Jurkat, Clone E6-1 (cell line): Measurements from ENCODE around the gene ILK.

Experiments
- DNase-seq: peaks from one replicate; pipeline ENCODE4 v3.0.0-alpha.2; 2011; ENCODE audit warnings: low read depth, low spot score
- H3K4me3 ChIP-seq: 2 replicates; pipeline ENCODE4 v1.5.1; 2011; ENCODE audit warnings: mild to moderate bottlenecking, low read length, control low read depth, moderate library complexity

ILK gene

DNA sequence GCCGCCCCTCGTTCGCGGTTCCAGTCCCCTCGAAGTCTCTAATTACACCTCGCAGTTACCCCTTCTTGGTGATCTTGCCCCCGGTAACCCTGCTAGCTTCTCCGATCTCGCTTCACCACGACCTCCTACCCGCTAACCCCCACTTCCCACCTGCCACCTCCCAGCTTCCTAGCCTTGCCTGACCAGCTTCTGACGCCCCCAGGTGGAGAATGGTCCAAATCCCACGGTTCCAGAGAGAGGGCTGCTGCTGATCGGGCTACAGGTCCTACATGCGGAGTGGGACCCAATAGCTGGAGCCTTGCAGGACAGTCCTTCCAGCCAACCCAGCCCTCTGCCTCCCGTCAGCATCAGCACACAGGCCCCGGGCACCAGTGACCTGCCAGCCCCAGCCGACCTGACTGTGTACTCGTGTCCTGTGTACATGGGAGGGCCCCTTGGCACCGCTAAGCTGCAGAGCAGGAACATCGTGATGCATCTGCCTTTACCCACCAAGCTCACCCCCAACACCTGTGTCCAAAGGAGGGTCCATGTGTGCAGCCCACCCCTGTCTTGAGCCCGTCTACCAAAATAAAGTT is 32.1 kb upstream of the ILK start:
- no peak for DNase-seq

DNA sequence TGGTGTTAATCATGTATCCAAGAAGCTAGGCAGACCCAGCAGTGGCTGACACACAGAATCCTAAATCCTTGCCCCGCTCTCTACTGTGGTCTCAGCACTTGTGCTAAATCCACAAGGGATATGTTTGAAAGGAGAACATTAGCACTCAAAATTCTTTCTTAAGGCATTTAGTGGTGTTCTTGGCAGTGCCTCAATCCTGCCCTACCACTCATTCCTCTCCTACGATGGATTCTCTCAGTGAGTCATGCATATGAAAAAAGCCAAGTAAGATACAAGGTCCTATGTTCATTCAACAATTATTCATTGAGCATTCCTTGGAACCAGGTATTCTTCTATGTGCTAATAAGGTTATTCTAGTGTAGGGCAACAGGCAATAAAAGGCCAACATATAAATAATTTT is 31.4 kb upstream of the ILK start:
- DNase-seq = no peak
- H3K4me3 ChIP-seq = no peak overlapping the region

More for the DNA sequence above, 32.1 kb upstream of the ILK start:
- no peak overlapping the region for H3K4me3 ChIP-seq

DNA sequence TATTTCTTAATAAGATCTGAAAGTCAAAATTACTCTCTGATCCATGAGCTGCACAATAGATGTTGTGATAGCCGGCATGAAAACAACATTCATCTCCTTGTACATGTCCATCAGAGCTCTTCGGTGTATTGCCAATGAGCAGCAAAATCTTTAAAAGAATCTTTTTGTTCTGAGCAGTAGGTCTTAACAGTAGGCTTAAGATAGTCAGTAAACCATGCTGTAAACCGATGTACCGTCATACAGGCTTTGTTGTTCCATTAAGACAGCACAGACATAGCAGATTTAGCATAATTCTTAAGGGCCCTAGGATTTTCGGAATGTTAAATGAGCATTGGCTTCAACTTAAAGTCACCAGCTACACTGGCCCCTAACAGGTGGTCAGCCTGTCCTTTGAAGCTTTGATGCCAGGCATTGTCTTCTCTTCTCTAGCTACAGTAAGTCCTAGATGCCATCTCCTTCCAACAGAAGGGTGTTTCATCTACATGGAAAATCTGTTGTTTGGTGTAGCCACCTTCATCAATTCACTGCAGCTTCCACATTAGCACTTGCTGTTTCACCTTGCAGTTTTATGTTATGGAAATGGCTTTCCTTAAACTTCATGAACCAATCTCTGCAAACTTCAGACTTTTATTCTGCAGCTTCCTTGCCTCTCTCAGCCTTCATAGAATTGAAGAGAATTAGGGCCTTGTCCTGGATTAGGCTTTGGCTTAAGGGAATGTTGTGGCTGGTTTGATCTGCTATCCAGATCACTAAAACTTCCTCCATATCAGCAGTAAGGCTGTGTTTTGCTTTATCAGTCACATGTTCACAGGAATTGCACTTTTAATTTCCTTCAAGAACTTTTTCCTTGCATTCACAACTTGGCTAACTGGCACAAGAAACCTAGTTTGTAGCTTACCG is 28.5 kb upstream of the ILK start:
- no peak for DNase-seq
- H3K4me3 ChIP-seq = no peak overlapping the region

DNA sequence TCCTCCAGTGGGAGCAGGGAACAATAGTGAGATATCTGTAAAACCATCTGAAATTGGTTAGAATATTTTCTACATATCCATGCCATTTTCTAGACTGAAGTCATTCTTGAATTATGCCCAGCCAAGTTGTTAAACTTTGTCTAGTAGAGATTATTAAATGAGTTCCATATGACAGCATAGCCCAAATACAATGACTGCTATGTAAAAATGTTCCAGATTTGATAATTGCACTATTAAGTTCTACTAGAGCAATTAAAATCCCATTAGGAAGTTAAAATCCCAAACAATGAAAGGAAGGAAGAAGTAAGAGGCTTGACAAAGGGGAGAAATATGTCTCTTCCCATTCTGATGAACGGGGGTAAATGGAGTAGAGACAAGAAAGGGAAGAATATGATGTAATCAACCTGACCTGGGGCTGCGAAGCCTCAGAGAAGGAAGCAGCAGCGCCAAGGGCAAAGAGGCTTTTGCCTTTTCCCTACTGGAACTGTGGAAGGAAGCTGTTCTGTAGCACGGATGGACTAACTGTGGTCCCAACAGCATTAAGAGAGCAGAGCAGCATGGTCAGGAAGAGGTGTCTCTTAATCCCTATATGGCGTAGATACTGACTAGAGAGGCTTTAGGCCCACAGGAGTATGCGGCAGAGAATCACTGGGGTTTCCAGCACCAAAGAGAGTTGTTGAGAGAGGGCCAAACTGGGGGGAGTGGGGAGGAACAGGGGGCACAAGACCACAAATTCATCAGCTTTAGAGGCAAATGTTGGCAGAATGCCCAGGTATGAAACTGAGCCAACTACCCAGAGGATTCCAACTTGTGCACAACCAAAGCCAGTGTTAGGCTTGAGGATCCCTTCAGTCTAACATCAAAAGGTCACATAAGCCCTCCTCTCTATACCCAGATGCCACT is 26.9 kb upstream of the ILK start:
- DNase-seq = peak; percentile 25

DNA sequence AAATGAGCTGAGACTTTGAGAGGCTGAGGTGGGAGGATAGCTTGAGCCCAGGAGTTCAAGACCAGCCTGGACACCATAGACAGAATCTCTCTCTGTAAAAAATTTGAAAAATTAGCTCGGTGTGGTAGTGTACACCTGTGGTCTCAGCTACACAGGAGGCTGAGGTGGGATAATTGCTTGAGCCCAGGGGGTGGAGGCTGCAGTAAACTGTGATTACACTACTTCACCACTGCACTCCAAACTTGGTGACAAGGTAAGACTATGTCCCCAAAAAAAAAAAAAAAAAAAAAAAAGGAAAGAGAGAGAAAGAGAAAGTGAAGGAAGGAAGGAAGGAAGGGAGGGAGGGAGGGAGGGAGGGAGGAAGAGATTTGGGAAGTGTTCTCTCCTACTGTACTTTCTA is 25.4 kb upstream of the ILK start:
- H3K4me3 ChIP-seq = no peak overlapping the region
- no peak for DNase-seq

More for the DNA sequence above, 26.9 kb upstream of the ILK start:
- no peak overlapping the region for H3K4me3 ChIP-seq

DNA sequence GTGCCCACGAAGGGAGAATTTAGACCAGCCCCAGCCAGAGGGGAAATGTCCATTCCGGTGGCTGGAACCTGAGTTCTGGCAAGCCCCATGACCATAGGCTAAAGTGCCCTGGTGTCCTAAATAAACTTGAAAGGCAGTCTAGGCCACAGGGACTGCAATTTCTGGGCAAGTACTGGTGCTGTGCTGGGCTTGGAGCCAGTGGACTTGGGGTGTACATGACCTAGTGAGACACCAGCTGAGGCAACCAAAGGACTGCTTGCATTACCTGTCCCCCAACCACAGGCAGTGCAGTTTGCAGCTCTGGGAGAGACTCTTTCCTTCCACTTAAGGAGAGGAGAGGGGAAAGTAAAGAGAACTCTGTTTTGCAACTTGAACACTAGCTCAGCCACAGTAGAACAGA is 23.9 kb upstream of the ILK start:
- no peak for DNase-seq
- no peak overlapping the region for H3K4me3 ChIP-seq

DNA sequence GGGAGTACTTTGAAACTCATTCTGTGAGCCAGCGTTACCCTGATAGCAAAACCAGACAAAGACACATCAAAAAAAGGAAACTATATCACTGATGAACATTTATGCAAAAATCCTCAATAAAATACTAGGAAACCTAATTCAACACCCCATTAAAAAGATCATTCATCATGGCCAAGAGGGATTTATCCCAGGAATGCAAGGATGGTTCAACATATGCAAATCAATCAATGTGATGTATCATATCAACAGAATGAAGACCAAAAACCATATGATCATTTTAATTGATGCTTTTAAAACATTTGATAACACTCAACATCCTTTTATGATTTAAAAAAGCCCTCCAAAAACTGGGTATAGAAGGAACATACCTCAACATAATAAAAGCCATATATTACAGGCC is 20.0 kb upstream of the ILK start:
- no peak overlapping the region for H3K4me3 ChIP-seq
- DNase-seq = no peak

DNA sequence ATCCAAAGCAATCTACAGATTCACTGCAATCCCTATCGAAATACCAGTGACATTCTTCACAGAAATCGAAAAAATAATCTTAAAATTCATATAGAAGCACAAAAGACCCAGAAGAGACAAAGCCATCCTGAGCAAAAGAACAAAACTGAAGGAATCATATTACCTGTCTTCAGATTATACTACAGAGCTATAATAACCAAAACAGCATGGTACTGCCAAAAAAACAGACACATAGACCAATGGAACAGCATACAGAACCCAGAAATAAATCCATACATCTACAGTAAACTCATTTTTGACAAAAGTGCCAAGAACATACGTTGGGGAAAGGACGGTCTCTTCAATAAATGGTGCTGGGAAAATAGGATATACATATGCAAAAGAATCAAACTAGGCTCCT is 19.0 kb upstream of the ILK start:
- DNase-seq = no peak
- no peak overlapping the region for H3K4me3 ChIP-seq

DNA sequence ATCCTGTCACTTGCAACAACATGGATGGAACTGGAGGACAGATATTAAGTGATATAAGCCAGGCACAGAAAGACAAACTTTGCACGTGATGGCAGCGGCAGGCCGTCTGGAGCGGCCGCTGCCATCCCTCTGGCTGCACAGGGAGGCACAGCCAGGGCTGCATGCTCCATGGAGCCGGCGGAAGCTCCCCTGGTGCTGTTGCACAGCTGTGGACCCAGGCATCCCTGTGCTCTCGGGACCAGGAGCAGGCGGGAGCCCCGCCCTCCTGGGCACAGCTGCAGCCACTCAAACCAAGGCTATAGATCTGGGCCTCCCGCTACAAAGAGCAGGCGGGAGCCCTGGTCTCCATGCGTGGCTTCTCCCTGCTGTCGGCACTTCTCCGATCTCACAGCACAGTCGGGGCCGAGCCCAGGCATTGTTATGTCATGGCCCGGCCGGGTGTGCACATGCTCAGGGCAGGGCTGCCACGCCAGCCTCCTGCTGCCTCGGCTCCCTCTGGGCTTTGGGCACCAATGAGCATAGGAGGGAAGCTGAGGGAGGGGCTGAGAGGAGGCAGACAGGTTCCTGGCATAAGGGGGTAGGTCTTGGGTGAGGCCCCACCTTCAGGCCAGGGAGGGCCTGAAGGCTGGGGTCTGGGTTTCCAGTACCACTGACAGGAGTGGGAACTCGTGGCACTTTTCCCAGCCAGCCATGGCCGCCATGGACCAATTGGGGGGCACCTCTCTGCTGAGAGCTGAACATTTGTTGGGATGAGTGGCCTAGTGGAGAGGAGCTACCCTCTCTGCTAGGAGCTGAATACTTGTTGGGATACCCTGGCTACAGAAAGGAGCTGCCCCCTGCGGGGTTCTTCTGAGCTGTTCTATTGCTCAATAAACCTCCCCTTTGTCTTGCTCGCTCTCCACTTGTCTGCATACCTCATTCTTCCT is 16.9 kb upstream of the ILK start:
- DNase-seq = no peak
- H3K4me3 ChIP-seq = no peak overlapping the region

DNA sequence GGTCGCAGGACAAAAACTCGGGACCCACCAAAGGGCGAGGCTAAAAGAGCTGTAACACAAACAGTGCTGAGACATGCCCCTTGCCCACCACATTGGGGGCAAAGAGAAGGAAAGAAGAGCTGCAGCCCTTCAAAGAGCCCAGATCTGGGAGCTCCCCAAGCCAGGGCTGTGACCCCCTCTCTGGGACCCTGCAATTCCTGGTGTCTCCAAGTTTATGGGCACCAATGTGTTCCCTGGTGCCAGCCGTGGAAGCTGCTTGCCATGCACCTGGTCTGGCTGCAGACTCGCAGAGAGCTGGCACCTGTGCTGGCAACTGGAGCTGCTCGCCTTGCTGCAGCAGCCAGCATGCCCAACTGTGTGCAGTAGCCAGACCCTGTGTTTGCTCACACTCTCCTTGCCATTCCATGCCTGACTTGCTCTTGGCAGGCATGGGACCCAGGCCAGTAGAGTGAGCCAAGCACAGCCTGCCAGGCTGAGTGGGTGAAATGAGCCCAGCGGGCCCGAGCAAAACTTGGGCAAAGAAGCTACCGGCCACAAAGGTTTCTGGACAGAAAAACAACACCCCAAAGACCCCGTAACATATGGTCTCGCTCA is 16.1 kb upstream of the ILK start:
- DNase-seq = no peak

DNA sequence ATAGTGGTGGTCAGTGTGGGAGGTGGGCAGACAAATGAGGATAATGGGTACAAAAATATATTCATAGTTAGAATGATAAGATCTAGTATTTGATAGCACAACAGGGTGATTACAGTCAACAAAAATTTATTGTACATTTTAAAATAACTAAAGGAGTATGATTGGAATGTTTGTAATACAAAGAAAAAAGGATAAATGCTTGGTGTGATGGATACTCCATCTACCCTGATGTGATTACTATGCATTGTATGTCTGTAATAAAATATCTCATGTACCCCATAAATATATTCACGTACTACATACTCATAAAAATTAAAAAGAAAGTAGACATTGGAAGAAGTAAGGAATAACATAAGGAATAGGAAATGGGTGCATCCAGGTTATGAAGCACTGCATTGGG is 15.6 kb upstream of the ILK start:
- H3K4me3 ChIP-seq = no peak overlapping the region
- no peak for DNase-seq

More for the DNA sequence above, 16.1 kb upstream of the ILK start:
- no peak overlapping the region for H3K4me3 ChIP-seq

DNA sequence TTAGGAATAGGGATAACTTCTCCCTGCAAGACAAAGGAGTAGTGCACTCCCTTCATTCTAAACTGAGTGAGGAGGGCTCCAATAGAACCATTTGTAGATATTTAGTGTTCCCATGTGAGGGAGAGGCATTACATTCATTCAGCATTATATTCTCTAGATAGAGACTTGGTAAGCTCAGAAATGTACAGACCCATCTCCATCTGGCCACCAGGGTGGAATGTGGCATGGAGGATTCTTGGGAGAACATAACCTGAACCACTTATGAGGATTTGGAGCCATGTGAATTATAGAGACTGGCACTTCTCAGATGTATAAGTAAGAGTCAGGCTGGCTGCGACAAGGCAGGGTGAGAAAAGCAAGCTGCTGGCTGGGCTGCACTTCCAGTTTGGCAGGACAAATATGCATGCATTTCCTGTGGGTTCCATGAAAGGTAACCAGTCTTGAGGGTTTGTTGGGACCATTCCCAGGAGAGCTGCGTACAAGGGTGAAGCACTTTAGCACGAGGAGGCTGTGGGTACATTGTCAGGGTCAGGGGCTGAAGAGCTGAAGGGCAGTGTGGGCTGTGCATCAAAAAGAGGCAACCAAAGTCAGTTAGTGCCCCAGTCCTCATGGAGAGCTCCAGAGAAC is 9.3 kb upstream of the ILK start:
- DNase-seq = no peak
- H3K4me3 ChIP-seq = no peak overlapping the region

DNA sequence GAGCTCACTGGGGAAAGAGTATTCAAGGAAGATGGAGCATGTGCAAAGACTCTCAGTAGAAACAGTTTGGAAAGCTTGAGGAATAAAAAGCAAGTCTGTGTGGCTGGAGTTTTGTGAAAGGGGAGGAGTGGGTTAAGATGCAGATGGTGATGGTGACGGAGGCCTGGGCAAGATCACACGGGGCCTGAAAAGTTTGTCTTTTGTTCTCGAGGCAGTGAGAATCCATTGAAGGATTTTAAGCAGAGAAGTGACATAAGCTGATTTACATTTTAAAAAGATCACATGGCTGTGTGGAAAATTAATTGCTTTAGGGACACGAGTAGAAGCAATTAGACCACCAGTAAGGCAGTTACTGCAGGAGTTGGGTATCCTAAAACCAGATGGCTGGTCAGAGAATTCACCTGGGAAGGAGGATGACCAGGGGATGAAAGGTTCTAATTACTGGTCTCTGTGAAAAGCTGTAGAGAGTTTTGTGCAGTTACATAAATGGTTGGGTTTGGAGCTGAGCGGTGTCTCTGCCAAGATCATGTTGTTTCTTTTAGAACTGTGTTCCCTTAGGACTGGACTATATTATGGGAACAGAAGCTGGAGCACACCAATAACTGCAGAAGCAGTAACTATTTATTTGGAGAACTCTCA is 7.2 kb upstream of the ILK start:
- no peak for DNase-seq
- H3K4me3 ChIP-seq = no peak overlapping the region

DNA sequence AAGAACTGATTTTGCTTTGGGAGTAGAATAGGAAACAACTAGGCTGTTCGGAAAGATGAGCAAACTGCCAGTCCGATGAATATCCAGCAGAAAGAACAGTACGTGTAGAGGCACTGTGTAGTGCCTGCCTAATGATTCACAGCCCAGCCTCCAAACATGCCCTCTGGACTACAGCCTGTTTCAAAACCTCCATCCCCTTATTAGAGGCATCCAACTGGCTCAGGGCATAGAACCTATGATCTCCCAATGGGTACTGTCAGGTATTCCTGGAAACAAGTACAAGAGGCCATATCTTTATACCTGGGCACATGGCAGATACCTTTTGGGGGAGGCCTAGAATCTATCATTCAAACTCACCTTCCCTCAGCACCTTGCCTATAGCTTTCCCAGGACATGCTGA is 5.0 kb upstream of the ILK start:
- no peak for DNase-seq
- no peak overlapping the region for H3K4me3 ChIP-seq

DNA sequence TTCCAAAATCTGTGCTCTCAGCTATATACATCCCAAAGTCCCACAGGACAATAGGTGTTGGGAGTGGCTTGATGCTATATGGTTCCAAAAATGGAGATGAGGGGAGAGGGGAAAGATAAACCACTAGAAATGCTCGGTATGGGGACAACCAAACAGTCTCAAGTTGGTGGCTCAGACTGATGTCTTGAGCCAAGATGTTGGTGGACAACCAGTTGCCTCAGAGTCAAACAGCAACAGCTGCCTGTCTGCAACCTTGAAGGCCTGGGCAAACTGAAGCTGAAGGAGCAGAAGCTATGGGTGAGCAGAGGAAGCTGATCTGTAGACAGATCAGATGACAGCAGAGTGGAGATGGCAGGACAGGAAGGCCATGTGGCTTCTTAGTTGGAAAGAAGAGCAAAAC is 4.1 kb upstream of the ILK start:
- no peak overlapping the region for H3K4me3 ChIP-seq
- DNase-seq = no peak

DNA sequence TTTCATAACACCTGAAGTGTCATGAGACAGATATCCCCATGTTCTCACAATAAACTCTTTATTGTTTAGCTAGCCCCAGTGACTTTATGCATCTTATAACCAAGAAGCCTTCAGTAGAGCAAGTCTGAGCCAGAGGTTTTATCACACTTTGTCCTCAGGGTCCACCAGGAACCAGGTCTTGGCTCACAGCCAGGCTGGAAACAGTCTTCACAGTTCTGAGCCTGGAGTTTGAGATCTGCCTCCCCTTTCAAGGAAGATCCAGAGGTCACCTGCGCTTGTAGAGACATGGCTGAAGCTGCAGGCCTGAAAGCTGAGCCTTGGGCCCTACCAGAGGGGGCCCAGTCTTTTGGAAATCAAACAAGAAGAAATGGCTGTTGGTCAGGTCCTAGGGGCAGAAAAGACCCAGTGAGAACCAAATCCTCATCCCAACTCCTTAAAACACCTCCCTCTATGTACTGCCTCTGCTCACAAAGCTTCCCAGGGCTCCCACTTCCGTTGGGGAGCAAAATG is 3.6 kb upstream of the ILK start:
- no peak for DNase-seq
- no peak overlapping the region for H3K4me3 ChIP-seq

DNA sequence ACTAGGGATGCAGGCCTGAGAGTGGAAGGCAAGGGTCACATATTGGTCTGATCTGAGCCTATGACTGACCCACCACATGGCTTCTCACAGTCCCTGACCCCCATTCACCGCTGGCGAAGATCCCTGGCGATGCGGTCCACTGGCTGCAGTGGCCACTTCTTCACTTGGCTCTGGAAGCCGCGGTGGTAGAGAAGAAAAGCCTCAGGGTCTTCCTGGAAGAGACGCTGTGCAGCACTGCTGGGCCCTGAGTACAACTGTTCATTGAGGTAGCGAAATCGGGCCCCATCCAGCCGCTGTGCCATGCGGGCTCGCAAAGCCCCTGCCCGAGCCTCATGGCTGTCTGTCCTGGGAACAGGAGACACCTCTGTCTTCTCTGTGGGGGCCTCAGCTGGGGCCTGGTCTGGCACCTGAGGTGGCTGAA is 2.5 kb upstream of the ILK start:
- DNase-seq = no peak
- no peak overlapping the region for H3K4me3 ChIP-seq
